Measurements from ENCODE around the gene MAP1B.
A peak's percentile ranks its signal among the peaks of the same experiment; 100 is the strongest.

Gene MAP1B

DNA sequence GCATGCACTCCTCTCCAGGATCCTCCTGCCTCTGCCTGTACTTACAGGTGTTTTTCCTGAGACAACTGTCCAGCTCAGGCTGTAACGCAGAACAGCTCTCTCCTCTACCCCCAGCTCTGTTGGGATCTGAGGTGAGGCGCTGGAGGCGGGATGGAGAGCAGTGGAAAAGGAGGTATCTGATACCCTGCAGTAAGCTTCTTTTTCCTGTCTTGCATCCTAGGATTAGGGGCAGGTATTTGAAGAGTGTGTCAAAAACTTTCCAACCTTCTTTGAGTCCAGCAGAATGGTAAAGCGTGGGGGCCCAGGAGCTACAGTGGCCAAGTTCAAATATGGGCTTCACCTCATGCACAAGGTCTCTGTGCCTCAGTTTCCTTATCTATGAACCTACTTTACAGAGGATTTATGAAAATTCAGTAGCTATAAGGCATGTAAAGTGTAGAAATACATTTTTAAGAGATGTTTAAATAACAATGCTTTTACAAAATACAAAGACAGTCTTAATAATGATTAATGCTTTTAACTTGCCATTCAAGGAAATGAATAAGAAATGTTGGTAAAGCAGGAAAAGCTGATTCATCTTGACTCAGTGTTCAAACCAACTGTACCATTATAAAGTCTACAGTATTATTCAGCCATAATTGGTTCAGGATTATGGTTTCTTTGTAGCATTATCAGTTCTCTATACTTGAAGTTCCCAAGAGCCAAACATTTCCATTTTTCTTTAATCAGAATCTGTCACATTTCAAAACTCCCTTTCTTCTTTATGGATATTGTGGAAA lies 26.1 kb downstream of the MAP1B start:
- DNase-seq (ENCODE audit: low spot score): no peak

DNA sequence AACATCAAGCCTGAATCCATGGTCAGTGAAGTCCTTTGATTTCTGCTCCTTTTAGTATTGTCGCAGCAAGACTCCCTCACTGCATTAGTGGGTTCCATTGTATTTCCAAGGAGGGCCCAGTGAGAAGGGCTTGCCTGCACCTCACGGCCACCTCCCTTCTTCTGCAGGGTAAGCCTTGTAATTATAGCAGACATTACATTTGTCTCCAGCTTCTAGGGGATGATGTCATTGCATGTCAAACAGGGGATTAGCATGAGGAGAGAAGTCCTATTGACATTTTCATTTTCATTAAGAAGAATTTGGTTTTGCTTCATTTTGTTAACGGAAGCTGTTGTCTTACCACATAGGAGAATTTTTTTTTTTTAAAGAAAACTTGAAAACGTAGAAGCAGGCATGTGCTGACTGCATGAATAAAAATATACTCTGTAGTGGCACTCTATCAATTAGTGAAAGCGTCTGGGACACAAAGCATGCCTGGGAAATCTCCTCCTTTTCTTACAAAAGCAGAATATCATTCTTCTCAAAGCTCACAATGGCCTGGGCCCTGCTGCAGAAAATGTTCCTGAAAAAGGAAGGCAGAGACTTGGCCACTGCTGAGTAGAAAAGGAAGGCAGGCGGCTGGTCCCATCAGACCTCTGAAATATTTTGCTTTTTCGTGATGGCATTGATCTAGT lies 27.1 kb downstream of the MAP1B start:
- no peak for DNase-seq (ENCODE audit: low spot score)

DNA sequence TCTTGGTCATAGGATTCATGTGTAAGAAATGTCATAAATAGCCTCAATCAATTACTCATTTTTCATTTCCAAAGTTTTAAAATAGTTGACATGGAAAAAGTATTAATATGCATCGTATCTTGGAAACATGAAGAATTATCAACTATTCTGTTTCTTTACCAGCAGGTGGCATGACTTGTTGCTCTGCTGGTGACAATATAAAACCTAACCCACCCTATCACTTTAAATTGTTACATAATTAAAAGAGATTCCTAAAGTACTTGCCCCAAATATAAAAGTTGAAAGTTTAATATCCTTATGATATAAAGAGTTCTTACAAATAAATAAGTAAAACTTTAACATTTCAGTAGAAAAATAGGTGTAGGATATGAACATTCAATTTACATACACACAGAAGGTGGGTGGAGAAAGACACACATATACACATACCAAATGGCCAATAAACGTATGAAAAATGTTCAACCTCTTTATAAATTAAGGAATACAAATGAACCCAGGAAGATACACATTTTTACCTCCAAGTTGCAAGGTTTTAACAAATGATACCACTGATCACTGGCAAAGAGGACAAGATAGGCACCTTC lies 30.6 kb downstream of the MAP1B start:
- no peak for DNase-seq (ENCODE audit: low spot score)

DNA sequence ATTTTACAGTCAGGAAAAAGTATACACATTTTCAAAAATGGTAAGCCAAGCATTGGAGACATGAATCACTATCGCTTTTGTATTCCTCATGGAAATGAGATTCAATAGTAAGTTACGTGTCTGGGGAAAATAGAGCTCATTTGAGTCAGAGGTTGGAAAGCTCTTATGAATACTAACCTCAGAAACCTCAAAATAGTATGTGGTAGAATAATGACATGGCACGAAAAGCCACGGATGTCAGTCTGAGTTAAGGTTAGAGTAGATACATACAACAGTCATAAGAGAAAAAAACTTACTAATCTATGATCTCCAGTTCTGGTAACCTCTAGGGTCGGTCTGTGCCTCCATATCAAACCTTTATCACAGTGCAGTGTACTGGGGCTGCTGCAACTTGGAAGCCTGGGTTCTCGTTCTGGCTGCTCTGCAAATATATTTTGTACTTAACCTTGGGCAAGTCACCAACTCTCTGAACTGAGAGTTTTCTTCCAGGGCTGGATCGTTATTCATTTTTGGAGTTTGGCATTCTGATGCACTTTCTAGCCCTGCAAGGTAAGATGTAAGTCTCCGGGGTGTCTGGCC lies 31.8 kb downstream of the MAP1B start:
- DNase-seq (ENCODE audit: low spot score): no peak

DNA sequence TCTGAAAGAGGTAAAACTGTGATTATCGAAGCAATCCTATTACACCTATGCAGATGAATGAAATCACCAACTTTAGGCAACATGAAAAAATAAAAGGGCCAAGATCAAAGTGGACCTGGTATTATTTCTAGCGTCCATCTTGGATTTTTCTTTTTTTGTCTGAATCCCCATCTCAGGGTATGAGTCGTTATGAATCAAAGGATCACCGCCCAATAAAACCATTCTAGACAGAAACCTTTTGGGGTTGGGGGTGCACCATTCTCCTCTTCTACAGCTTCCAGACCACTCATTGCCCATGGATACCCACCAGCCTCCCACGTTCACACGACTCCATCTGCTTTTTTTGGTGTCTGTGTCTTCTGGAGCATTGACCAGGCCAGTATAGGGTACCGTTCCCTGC lies 33.4 kb downstream of the MAP1B start:
- DNase-seq (ENCODE audit: low spot score): no peak

DNA sequence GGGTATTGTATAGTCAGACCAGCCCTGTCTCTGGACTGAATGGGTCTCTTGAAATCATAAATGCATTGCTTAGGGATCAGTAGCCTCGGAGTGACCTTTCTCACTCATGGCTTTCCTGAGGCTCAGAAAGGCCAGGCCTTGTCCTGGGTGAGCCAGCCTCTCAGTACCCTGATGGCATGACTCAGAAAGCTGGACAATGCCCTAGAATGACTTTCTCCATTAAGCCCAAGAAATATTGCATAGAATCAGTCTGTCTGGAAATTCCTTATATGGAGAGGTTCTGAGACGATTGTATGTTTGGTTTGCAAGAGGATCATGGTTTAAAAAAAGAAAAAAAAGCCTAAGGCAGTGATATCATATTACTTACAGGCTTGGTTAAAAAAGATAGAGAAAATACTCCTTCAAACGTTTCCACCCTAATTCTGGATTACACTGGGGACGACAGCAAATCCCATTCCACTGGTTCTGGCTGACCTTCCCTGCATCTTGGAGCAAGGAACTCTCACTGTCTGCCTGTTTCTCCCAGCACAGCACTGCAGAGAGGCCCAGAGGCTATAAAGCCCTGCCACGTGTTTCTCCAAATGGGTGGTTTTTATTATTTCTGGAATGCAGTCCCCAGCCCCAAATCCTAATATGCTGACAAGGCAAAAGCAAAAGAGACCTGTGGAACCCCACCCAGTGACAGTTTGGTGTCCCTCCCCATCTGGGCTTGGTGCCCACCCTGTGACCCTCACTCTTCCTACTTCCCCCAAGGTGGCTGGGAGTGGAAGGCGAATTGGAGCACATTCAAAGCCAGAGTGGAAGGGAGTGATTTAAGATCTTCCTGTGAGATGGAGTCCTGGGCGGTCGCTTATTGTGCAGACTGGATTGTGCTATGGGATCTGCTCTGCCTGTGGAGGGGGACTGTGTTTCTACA lies 34.4 kb downstream of the MAP1B start:
- DNase-seq (ENCODE audit: low spot score): no peak

DNA sequence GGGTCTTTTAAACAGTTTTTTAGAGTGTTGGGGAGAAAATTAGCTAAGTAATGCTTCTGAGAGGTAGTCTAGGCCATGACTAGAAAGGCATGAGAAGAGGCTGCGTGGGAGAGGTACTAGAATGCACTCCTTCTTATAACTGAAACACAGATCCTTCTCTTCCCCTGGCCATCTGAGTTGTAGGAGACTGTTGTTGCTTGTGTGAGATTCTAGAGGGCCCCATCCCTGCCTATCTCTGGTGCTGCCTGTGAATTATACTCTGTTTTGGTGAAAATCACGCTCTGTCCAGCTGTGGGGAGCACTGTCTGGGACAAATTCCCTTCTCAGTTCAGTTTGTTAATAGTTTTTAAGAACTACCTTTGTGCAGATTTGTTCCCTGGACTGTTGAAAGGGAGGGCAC lies 37.5 kb downstream of the MAP1B start:
- peak; percentile 76 for DNase-seq (ENCODE audit: low spot score)

DNA sequence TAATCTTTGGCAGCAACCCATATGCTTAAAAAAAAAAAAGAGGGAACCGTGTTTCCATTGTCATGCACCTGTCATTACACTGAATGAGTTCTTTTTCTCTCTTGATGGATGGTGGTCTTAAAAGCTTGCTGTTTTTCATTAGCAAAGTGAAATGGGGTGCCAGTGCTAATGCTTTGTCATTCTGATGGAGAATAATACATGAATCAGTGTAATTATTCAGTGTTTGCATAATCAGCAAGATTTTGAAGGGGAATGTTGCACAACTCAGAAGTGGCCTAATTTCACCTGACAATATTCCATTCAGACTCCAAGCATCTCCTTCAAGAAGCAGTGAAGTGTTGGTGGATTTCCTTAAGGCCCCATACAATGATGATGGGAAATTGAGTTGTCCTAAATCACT lies 38.1 kb downstream of the MAP1B start:
- no peak for DNase-seq (ENCODE audit: low spot score)

DNA sequence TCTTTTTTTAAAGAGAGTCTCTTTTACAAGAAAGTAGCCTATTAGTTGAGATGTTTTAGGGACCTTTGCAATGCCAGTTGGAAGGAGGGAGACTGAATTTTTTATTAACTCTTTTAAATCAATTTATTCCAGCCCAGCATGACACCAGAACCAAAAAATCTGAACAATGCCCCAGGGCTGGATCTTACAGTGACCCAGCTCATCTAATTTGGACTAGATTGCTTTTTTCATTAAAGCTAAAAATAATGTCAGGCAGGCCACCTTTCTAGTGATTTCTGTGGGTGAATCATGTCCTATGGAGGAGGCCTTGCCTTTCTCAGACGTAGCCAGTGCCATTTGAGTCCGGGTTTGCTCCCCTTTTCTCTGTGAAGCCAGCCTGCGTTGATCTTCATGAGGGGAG lies 38.8 kb downstream of the MAP1B start:
- DNase-seq (ENCODE audit: low spot score): no peak

DNA sequence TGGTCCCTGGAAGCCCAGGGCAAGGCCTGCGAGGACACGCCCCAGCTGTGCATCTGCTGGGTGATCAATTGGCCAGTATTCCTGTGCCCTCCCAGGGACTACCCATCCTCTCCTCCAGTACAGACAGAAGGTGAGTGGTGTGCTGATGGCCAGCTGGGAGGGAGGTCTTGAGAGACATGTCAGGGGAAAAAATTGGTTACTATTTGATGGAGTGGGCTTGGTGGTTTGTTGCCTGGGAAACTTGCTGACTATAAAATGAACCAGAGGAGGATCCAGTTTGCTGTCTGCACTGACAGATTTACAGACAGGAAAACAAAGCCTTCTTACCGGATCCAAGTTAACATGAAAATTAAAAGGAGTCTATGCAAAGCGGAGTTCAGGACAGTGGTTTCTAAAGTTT lies 40.3 kb downstream of the MAP1B start:
- no peak for DNase-seq (ENCODE audit: low spot score)

DNA sequence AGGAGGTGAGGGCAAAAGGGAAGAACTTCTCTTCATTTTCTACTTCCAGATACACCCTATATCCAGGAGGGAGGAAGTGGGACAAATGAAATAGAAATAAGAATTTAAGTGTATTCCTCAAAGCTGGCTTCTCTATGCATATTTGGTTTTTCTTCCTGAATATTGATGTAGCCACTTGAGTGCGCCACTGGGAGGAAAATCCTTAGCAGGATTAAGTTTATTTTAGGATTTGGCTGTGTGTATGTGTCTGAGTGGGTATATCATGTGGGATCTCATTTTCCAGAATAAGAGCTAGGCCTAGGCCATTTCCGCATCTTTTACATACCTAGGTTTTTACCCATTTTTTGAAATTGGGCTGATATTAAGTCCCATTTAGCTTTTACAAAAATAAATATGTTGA lies 42.5 kb downstream of the MAP1B start:
- DNase-seq (ENCODE audit: low spot score): no peak

DNA sequence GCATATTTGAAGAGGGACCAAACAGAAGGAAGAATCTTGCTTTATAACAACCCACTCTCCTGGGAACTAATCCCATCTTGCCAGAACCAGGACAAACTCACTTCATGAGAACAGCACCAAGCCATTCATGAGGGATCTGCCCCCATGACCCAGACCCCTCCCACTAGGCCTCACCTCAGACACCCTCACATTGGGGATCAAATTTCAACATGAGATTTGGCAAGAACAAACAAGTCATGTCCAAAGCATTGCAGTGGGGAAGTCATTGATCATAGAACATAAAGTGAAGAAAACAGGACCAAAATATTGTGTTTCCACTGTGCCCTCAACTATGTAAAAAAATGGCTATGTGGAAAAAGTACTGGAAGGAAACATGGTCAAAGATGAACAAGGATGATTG lies 43.9 kb downstream of the MAP1B start:
- DNase-seq (ENCODE audit: low spot score): no peak

DNA sequence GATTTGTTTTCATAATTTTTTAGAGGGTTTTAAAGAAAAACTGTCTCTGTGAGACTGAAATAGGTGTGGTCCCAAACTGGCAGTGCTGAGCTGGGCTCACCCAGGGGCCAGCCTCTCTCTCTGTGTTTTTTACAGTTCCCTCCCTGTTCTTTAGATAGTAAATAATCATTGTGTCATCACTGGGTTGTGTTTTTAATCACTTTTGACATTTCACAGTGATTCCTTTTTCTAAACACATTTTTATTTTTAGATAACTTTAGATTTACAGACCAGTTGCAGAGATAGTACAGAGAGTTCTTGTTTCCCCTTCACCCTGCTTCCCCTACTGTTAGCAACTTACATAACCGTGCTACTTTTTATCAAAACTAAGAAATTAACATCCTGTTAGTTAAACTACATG lies 44.4 kb downstream of the MAP1B start:
- no peak for DNase-seq (ENCODE audit: low spot score)

DNA sequence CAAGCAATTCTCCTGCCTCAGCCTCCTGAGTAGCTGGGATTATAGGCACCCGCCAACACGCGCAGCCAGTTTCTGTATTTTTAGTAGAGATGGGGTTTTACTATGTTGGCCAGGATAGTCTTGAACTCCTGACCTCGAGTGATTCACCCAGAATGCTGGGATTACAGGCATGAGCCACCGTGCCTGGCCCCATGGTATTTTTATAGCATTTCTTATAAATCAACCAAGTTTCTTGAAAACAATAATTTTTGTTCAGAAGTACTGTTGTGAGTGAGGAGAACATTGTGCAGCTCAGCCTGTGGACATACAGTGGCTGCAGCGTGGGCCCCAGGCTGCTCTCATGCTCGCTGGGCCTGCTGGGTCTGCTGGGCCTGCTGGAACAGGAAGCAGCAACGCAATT lies 45.3 kb downstream of the MAP1B start:
- no peak for DNase-seq (ENCODE audit: low spot score)

DNA sequence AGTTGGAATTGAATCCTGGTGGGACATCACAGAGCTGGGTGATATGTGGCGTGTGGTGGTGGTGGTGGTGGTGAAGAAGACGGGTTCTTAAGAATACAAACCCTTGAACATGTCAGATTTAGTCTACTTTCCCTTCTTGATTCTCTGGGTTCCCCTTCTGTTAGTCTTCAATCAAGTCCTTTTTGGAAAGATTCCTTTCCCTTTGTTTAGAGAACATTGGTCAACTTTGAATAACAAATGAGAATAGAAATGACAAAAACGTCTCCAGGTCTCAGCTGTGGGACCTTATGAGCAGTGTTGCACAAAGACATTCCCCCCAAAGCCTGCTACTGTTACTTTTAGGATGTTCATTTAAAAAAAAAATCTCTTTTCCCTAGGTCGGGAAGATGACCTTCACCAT lies 46.3 kb downstream of the MAP1B start:
- no peak for DNase-seq (ENCODE audit: low spot score)

DNA sequence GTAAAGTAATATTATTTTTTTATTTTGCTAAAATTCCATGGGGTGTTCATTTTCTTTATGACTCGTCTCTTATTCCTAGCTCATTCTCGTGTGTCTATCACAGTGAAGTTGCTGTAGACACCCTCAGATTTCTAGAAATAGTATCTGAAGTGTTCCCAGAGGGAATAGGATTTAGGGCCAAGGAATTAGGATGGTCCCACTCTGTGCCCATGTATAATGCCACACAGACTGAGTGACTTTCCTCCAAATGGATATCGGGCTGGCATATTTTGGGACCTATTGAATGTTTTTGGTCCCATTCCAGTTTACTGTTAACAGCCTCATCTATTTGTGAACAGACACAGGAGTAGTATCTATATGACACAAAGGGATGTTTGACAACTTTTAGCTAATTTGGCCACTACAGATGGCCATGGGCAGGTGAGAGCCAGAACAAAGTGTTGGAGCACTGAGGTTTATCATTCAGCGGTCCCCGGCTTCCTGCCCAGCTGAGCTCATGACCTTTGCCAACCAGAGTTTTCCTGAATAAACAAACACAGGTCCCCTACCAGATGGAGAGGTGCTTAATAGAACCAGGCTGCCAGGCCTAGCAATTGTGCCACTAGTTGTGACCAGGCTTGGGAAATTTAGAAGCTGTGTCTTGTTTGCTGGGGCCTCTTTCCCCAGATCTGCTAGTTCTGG lies 46.9 kb downstream of the MAP1B start:
- no peak for DNase-seq (ENCODE audit: low spot score)

DNA sequence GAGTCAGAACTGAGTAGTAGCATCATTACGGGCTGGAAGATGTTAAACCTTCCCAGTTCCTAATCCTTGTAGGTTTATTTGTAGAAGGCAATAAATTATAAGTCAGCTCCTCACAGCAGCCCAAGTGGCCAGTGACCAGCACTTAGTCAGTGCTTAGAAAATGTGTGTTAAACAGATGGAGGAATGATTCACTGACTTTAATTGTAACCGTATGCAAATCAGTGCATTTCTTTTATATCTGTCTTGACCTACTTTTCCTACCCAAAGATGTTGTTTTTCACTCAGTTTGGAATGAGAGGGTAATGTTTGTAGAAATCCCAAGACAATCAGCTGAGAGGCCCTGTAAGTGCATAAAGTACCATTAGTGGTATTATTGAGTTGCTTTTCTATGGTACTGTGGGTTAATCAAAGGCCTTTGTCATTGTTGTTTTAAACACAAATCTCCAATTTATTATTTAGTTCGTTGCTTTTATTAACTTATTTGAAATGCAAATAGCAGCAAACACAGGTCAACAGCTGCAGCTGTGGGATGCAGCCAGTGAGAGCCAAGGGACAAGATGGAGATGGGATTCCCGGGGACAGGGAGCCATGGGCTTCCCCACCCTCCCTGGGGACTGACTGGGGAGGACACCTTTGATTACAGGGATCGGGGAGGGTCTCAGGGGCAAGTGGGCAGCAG lies 49.8 kb downstream of the MAP1B start:
- DNase-seq (ENCODE audit: low spot score): no peak

DNA sequence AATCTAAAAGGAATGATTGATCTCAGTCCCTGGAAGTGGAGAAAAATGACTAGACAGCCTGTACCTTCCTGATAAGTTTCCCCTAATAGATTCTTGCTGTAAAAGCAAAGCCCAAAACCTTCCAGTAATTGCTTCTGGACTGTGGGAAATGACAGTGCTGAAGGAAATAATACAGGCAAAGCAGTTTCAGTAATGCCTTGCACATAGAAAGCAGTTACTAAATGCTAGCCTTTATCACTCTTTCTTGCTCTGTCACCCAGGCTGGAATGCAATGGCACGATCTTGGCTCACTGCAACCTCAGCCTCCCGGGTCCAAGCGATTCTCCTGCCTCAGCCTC lies 50.3 kb downstream of the MAP1B start:
- no peak for DNase-seq (ENCODE audit: low spot score)

DNA sequence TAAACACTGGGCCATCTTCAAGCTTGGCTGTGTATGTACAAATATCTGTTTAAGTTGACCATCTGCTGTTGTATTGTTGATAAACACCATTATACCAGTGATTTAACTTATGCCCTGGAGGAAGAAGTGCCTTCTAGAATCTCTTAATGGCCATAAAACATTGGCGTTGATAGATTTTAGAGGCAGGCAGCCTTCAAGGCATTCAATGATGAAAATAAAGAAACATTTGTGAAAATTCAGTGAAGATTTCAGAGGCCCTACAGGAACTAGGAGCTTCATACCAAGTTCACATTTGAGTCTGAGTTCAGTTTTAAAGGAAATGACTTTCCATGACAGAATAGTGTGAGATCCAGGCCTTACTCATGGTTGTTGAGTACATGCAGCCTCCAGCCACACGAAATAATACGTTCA lies 52.2 kb downstream of the MAP1B start:
- DNase-seq (ENCODE audit: low spot score): no peak

DNA sequence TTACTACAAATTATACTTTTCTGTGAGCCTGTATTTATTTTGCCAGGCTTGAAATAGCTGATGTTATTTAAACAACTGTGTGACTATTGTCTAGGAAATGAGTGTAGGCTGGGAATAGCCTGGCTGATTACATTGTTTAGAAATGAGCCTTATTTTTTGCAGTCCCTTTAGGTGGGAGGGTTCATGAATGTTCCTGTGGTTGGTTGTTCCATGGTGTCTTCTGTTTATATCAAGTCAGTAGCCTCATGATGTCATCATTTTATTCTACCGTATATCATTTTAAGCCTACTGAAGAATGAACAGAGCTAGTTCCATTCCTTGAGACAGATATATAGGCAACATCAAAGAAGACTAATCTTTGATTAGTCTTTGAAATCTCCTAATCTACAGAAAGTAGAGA lies 53.1 kb downstream of the MAP1B start:
- no peak for DNase-seq (ENCODE audit: low spot score)

DNA sequence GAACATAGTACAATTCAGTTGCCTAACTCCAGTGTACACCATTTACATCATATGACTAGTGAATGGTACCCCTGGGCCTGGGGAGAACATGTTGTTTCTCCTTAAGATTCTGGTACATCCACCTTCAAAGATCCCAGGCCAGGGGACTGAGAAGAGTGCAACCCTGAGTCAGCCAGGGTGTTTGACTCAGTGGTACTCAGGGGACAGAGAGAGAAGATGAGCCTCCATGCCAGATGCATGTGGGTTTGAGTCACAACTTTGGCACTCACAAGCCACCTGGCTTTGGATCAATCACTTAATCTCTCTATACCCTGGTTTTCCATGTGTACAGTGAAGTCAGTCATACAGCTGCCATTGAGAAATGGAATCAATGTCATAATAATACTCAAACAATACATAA lies 53.7 kb downstream of the MAP1B start:
- DNase-seq (ENCODE audit: low spot score): no peak
